Naive thymus-derived CD4-positive, alpha-beta T cell (primary cell): Measurements from ENCODE around the gene DOCK4. TPM values are rescaled to one million over a fixed set of nuclear protein-coding genes. Genes with fewer than 3 reads are reported as not detected.

Experiments used
- ATAC-seq: fragments of 150-1000 bp; cut with Tn5 transposase; 2 replicates; pipeline ENCODE4 v1.10.0; 2021; ENCODE audit warnings: mild to moderate bottlenecking, moderate library complexity
- CTCF ChIA-PET: fragments of 350-600 bp; sonication (Branson Sonifier 250); formaldehyde crosslinking; loops from one replicate; lab custom pipeline; 2021; ENCODE audit warnings: antibody characterized with exemption; lab: Charles Lee
- POLR2A ChIA-PET: fragments of 350-600 bp; sonication (Branson Sonifier 250); formaldehyde crosslinking; loops from one replicate; lab custom pipeline; 2021; ENCODE audit warnings: antibody characterized with exemption, inconsistent platforms; lab: Charles Lee
- DNase-seq, 9 donors: peaks; one replicate each; pipeline versions ENCODE4 v3.0.0 to v3.0.0-alpha.2; 2020 to 2022; ENCODE audit warnings: mixed read lengths in 1 of 9
- H3K27ac ChIP-seq: one replicate; pipeline ENCODE4 v1.7.0; 2013; ENCODE audit warnings: mild to moderate bottlenecking, low read depth, low read length, moderate library complexity
- H3K27me3 ChIP-seq, 2 donors: one replicate each; pipeline ENCODE4 v1.7.0; 2013; ENCODE audit warnings: low read length in 2 of 2, mild to moderate bottlenecking in 2 of 2, moderate library complexity in 2 of 2; ENCODE audit not compliant: control insufficient read depth in 2 of 2, insufficient read depth in 2 of 2
- H3K36me3 ChIP-seq, 3 experiments: 1 replicate in 2 of 3; 2 replicates in 1 of 3; pipeline ENCODE4 v1.7.0; 2013; ENCODE audit warnings: low read length in 3 of 3, mild to moderate bottlenecking in 3 of 3, moderate library complexity in 1 of 3; ENCODE audit not compliant: insufficient read depth in 3 of 3, control insufficient read depth in 2 of 3
- H3K4me1 ChIP-seq, 2 donors: one replicate each; pipeline ENCODE4 v1.7.0; 2013; ENCODE audit warnings: low read length in 2 of 2, mild to moderate bottlenecking in 2 of 2, moderate library complexity in 1 of 2; ENCODE audit not compliant: control insufficient read depth in 2 of 2, insufficient read depth in 2 of 2
- H3K4me3 ChIP-seq: 2 replicates; pipeline ENCODE4 v1.7.0; 2013; ENCODE audit warnings: mild to moderate bottlenecking, low read length
- H3K9me3 ChIP-seq, 3 experiments: 1 replicate in 2 of 3; 2 replicates in 1 of 3; pipeline ENCODE4 v1.7.0; 2013; ENCODE audit warnings: low read length in 3 of 3; ENCODE audit not compliant: control insufficient read depth in 2 of 3
- H3K27ac Mint-ChIP-seq, 9 donors: one replicate each; pipeline ENCODE4 v1.8.0; 2020 to 2022; ENCODE audit warnings: mixed read lengths in 9 of 9, mild to moderate bottlenecking in 8 of 9, moderate library complexity in 5 of 9, inconsistent platforms in 2 of 9
- H3K27me3 Mint-ChIP-seq, 5 donors: one replicate each; pipeline ENCODE4 v1.8.0; 2021 to 2022; ENCODE audit warnings: mixed read lengths in 5 of 5, mild to moderate bottlenecking in 1 of 5
- H3K36me3 Mint-ChIP-seq, 5 donors: one replicate each; pipeline ENCODE4 v1.8.0; 2020 to 2022; ENCODE audit warnings: mixed read lengths in 5 of 5, mild to moderate bottlenecking in 3 of 5, inconsistent platforms in 1 of 5
- H3K4me1 Mint-ChIP-seq, 7 donors: one replicate each; pipeline ENCODE4 v1.8.0; 2020 to 2022; ENCODE audit warnings: mixed read lengths in 7 of 7, mild to moderate bottlenecking in 3 of 7, inconsistent platforms in 1 of 7
- H3K4me3 Mint-ChIP-seq, 10 donors: one replicate each; pipeline ENCODE4 v1.8.0; 2020 to 2022; ENCODE audit warnings: mild to moderate bottlenecking in 10 of 10, mixed read lengths in 10 of 10, moderate library complexity in 6 of 10, inconsistent platforms in 2 of 10
- H3K9me3 Mint-ChIP-seq, 11 donors: one replicate each; pipeline ENCODE4 v1.8.0; 2020 to 2022; ENCODE audit warnings: mixed read lengths in 11 of 11, mild to moderate bottlenecking in 4 of 11, inconsistent platforms in 1 of 11, moderate library complexity in 1 of 11
- intact Hi-C, 2 donors: fragments of 100-400 bp; cut with micrococcal nuclease; formaldehyde crosslinking; loops; one replicate each; pipeline ENCODE4 v1.15.1; 2023
- polyA plus RNA-seq, 2 donors: library from polyadenylated mRNA; unstranded; fragments of 300-500 nt; fragmentation: Illumina TruSeq; gene quantifications; one replicate each; pipeline ENCODE4 v1.2.3, GENCODE V29; 2021
- total RNA-seq, 6 experiments: library from RNA in 5 of 6; stranded (reverse) in 5 of 6; gene quantifications; 1 replicate in 5 of 6; 2 replicates in 1 of 6; pipeline ENCODE4 v1.2.3 and lab custom pipeline; 2021 to 2026

Gene DOCK4
- total and polyA plus RNA-seq, 7 experiments from 2014 or later = 0.16 to 3.1 (median 2.2) TPM; not detected in 1

DNA sequence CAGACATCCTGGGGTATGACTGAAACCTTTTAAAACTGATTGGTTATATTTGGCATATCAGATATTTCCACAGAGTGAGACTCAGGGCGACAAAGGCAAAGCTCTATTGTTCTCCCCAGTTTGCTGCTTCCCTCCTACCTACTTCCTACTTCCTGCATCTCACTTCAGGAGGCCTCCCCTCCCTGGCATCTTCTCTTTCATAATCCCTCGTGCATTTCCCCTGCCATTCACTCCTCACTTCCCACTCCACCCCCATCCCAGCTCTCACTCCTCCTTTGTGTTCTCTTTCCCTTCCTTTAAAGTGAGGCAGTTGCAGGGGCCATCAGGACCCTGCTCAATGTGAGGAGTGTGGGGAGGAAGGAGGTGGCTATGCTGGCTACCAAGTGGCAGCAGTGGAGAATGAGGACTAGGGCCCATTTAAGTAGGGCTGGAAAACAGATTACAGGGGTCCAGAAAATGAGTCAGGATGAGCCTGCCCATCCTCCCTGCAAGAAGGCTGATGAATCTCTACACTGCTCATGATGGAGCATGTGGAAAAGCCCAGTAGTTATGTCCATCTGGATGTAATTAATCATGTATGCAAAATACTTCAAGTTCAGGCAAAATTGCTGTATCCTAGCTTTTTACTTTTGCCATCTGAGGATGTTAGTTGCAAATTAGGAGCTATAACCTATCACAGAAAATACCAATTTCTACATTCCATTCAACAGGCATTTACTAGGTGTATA, 332.1 kb downstream of the DOCK4 start:
- Mint-ChIP-seq H3K4me1 (no peaks in the 10 kb centered on the region), H3K4me3 (no peak overlapping the region), H3K27me3 (peaks cover 0 to 18% (median 12%) of the 10 kb centered on the region in 5 donors), H3K36me3 (no peaks in the 10 kb centered on the region), H3K9me3 (no peaks in the 10 kb centered on the region), H3K27ac (no peak overlapping the region)
- no peak overlapping the region for H3K4me3 ChIP-seq
- CTCF ChIA-PET = no interaction called here
- intact Hi-C loops = no loop called here
- POLR2A ChIA-PET = no interaction called here
- DNase-seq (no peak), ATAC-seq (no peak)
- no peaks in the 10 kb centered on the region for H3K27me3 ChIP-seq
- no peaks in the 10 kb centered on the region for H3K9me3 ChIP-seq
- no peak overlapping the region for H3K27ac ChIP-seq
- H3K4me1 ChIP-seq = no peaks in the 10 kb centered on the region
- H3K36me3 ChIP-seq = no peaks in the 10 kb centered on the region

DNA sequence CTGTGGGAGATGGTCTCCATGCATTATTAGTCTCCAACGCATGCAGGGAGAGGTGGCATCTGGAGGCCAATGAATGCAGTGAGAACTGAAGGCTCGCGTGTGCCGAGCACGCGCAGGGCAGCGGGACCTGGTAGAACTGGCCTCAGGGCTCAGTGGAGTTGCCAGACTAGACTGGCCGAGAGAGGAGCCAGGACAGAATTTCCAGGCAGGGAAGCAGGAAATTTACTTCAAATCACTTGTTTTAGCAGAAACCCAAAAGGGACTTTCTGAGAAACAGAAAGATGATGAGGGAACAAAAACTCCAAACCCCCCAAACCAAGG, 332.9 kb downstream of the DOCK4 start:
- ChIA-PET CTCF (no interaction called here), POLR2A (no interaction called here)
- no peak for ATAC-seq
- Mint-ChIP-seq H3K4me3 (no peak overlapping the region), H3K36me3 (no peaks in the 10 kb centered on the region), H3K9me3 (no peaks in the 10 kb centered on the region), H3K27me3 (peaks cover 0 to 18% (median 12%) of the 10 kb centered on the region in 5 donors), H3K4me1 (no peaks in the 10 kb centered on the region), H3K27ac (no peak overlapping the region)
- Histone ChIP-seq H3K4me1 (no peaks in the 10 kb centered on the region), H3K36me3 (no peaks in the 10 kb centered on the region), H3K4me3 (no peak overlapping the region), H3K27ac (no peak overlapping the region), H3K9me3 (no peaks in the 10 kb centered on the region), H3K27me3 (no peaks in the 10 kb centered on the region)
- no peak for DNase-seq
- intact Hi-C loops = no loop called here

DNA sequence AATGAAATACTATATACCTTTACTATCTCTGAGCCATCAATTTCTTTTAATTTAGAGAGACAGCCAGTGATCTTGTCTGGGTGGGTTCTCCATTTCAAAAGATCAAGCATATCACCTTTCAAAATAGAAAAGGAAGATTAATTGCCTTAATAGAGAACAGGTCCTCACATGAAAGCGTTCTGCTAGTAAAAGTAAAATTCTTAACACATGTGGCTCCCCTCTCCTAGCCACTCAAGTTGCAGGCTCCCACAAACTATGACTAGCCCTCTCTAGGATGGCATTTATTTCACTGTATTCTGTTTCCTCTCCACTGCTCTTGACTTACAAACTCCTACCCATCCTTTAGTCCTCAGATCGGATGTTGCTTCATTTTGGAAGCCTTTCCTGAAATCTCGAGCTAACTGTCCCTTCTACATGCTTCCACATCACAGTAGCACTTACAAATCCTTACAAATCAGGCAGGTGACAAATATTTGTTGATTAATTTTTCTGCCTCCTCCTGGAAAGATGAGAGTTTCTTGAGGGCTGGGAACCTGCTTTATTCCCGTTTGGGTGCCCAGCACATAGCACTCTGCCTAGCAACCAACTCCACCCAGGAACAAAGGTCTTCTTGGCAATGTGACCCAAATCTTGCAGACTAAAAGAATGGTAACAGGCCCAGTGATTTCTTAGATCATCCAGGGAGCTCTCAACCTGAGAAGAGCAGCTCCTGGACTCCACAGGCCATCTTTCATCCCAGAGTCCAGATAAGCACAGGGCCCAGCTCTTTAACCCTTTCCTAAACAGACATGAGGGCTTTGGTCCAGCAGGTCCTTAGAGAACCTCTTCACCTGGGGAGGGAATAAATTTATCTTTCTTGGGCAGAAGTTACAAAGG, 333.5 kb downstream of the DOCK4 start:
- Mint-ChIP-seq H3K36me3 (no peaks in the 10 kb centered on the region), H3K9me3 (no peaks in the 10 kb centered on the region), H3K27ac (no peak overlapping the region), H3K4me3 (no peak overlapping the region), H3K4me1 (no peaks in the 10 kb centered on the region), H3K27me3 (peaks cover 0 to 12% (median 8%) of the 10 kb centered on the region in 5 donors)
- H3K4me3 ChIP-seq = no peak overlapping the region
- ChIA-PET CTCF (no interaction called here), POLR2A (no interaction called here)
- no peaks in the 10 kb centered on the region for H3K9me3 ChIP-seq
- no peaks in the 10 kb centered on the region for H3K36me3 ChIP-seq
- no peaks in the 10 kb centered on the region for H3K4me1 ChIP-seq
- H3K27me3 ChIP-seq = no peaks in the 10 kb centered on the region
- DNase-seq (no peak), ATAC-seq (no peak)
- H3K27ac ChIP-seq = no peak overlapping the region
- intact Hi-C loops = no loop called here

DNA sequence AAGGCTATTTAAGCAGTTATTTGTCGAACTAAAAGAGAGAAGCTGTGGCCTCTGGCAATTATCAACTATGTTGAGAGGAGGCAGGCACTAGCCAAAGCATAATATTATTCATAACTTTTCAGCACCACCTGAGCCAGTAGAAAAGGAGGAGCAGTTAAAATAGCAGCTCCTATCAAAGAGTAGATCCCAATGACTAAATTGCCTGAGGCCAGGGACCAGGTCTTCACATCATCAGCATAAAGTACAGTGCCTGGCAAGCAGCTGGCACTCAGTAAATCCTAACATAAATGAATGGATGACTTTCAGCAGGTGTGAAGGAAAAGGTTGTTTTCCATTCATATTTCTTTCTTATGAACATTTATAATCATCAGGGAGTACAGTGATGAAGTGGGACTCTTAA, 334.9 kb downstream of the DOCK4 start:
- Histone ChIP-seq H3K9me3 (no peaks in the 10 kb centered on the region), H3K4me3 (no peak overlapping the region), H3K4me1 (no peaks in the 10 kb centered on the region), H3K27me3 (no peaks in the 10 kb centered on the region), H3K36me3 (no peaks in the 10 kb centered on the region), H3K27ac (no peak overlapping the region)
- Mint-ChIP-seq H3K27me3 (peaks cover 0 to 12% (median 5%) of the 10 kb centered on the region in 5 donors), H3K4me3 (no peak overlapping the region), H3K36me3 (no peaks in the 10 kb centered on the region), H3K27ac (no peak overlapping the region), H3K4me1 (no peaks in the 10 kb centered on the region), H3K9me3 (no peaks in the 10 kb centered on the region)
- ATAC-seq (no peak), DNase-seq (no peak)
- intact Hi-C loops = no loop called here
- CTCF ChIA-PET = no interaction called here
- POLR2A ChIA-PET = no interaction called here

DNA sequence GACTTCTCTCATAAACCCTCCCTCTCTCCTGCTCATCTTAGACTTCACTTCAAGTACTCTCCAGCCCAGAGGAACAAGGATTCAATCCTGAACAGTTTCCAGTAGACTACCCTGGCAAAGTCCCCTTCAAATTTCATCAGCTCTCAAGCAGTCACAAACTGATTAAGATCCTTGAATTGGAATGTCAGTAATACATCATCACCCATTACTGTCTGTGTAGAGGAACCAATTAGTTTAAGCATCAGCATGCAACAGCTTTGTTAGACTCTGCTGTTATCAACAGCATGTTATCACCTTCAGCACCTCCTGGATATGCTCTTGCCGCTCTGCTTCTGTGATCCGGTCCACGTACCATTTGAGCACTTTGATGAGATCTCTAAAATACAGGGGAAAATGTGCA, 336.9 kb downstream of the DOCK4 start:
- ChIA-PET CTCF (no interaction called here), POLR2A (no interaction called here)
- H3K4me3 Mint-ChIP-seq = no peak overlapping the region
- H3K36me3 Mint-ChIP-seq = no peaks in the 10 kb centered on the region
- Histone ChIP-seq H3K27me3 (no peaks in the 10 kb centered on the region), H3K4me1 (no peaks in the 10 kb centered on the region), H3K9me3 (no peaks in the 10 kb centered on the region), H3K4me3 (no peak overlapping the region), H3K36me3 (no peaks in the 10 kb centered on the region), H3K27ac (no peak overlapping the region)
- intact Hi-C loops = no loop called here
- H3K27me3 Mint-ChIP-seq = peaks cover 0 to 9% (median 4%) of the 10 kb centered on the region in 5 donors
- no peak for ATAC-seq
- no peaks in the 10 kb centered on the region for H3K9me3 Mint-ChIP-seq
- H3K4me1 Mint-ChIP-seq = no peaks in the 10 kb centered on the region
- no peak overlapping the region for H3K27ac Mint-ChIP-seq
- DNase-seq = no peak

DNA sequence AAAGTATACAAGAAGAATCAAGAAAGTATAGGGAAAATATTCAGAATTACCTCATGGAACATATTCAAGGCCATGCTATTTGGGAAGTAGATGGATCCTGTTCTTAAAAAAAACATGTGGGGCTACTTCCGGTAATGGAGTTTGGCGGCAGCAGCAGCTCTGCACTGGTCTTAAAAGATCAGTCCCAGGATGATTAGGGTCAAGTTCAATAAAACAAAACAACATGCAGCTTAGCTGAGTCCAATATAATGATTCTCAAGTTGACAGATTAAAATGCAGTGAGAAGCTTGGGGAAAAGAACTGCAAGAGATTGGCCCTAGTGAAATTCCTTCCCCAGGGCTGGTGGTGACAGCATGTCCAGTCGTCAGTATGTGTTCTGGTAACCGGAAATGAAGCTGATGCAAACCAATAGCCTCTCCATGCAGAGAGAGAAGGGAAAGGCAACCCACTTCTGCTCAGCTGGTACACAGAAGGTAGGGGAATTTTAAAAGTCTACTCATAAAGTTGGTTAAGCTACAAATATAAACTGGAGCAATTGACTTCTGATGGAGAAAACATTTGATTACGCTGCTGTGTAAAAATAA, 338.8 kb downstream of the DOCK4 start:
- DNase-seq = no peak
- no peak overlapping the region for H3K4me3 Mint-ChIP-seq
- H3K27me3 Mint-ChIP-seq = peaks cover 0 to 5% (median under 1%) of the 10 kb centered on the region in 5 donors
- Histone ChIP-seq H3K4me1 (no peaks in the 10 kb centered on the region), H3K27me3 (no peaks in the 10 kb centered on the region), H3K4me3 (no peak overlapping the region), H3K36me3 (no peaks in the 10 kb centered on the region), H3K9me3 (no peaks in the 10 kb centered on the region), H3K27ac (no peak overlapping the region)
- no peak overlapping the region for H3K27ac Mint-ChIP-seq
- intact Hi-C loops = no loop called here
- ChIA-PET CTCF (no interaction called here), POLR2A (no interaction called here)
- no peaks in the 10 kb centered on the region for H3K4me1 Mint-ChIP-seq
- no peaks in the 10 kb centered on the region for H3K36me3 Mint-ChIP-seq
- ATAC-seq = no peak
- H3K9me3 Mint-ChIP-seq = no peaks in the 10 kb centered on the region
